Superior temporal gyrus (tissue), 1 donor: ENCODE measurements around the gene HCRTR1.

ENCODE experiments used
- DNase-seq: peaks from one replicate; pipeline ENCODE4 v3.0.0-alpha.2; 2016; ENCODE audit errors: extremely low spot score

HCRTR1 gene

GRCh38 chr1:31617218-31617915 is at the start of gene HCRTR1:
Gene HCRTR1 (plus strand): TSS chr1:31617689. CDS start chr1:31619193, 1,504 bp downstream.
- DNase-seq: no peak

DNA sequence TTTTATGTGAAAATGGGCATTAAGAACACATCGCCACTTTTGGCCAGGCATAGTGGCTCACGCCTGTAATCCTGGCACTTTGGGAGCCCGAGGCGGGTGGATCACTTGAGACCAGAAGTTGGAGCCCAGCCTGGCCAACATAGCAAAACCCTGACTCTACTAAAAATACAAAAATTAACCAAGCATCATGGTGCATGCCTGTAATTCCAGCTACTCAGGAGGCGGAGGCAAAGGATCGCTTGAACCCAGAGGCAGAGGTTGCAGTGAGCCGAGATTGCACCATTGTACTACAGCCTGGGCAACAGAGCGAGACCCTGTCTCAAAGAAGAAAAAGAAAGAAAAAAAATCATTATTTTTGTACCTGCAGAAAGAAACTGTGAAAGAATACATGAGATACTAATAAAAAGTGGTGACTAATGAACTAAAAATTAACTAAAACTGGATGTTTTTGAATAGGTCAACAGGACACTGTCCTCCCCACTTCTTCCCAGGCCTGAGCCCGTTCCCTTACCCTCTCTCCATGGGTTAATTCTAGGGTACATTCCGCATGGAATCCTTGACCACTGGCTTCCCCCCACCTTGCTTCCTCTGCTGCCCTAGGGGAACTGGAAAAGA is 49.4 kb upstream of the HCRTR1 start:
- no peak for DNase-seq

DNA sequence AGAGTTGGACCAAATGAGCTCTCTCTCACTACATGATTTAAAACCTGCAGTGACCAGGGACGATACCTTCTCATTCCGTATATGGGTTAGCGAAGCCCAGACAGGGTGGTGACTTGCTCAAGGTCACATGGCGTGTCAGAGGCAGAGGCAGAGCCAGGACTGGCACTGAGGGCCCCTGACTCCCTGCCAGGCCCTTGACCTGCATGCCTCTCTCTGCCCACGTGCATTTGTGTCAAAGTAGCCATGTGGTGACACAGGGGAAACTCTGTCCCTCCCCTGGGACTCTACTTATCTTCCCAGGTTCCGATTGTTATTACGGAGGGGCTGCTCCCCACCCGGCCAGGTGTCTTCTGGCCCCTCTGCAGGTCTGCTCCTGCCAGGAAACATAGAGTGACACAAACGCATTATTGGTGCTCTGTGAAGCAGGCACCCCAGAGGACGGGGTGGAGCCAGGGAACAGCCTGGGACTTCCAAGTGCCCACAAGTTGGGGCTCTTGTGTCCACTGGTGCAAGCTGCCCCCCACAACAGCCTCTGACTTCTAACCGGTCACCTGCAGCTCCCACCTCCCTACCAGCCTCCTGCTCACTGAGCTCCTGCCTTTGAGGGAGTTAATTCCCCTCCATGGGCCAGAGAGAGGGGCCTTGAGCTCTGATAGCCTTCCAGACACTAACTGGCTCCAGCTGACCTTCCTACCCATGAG is 48.4 kb upstream of the HCRTR1 start:
- DNase-seq: no peak

DNA sequence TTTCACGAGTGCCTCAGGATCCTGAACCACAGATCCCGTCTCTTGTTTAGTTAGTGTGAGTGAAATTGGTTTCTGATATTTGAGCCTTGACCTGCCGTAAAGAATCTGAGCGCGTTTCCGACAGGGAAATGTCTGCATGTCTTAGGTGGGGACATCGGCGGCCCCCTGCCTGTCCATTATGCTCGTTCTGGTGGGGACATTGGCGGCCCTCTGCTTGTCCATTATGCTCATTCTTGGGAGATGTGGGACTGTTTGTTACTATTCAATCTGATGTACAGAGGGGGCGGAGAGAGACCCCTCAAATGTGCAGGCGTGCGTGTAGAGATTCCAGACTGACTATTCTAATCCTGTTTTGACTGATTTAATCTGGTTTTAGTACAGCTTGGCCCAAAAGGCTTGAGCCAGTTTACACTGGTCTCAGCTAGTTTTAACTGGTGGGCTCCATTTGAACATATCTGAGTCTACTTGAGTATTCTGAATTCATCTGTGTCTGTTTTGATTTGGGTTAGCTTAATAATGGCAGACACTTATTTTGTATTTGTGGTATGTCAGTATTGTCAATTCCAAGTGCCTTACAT is 47.8 kb upstream of the HCRTR1 start:
- no peak for DNase-seq

- DNase-seq: no peak
Observed at GRCh38 chr1:31570228-31570627, 47.3 kb upstream of the HCRTR1 start.

GRCh38 chr1:31570906-31571305 is 46.6 kb upstream of the HCRTR1 start:
- no peak for DNase-seq

DNA sequence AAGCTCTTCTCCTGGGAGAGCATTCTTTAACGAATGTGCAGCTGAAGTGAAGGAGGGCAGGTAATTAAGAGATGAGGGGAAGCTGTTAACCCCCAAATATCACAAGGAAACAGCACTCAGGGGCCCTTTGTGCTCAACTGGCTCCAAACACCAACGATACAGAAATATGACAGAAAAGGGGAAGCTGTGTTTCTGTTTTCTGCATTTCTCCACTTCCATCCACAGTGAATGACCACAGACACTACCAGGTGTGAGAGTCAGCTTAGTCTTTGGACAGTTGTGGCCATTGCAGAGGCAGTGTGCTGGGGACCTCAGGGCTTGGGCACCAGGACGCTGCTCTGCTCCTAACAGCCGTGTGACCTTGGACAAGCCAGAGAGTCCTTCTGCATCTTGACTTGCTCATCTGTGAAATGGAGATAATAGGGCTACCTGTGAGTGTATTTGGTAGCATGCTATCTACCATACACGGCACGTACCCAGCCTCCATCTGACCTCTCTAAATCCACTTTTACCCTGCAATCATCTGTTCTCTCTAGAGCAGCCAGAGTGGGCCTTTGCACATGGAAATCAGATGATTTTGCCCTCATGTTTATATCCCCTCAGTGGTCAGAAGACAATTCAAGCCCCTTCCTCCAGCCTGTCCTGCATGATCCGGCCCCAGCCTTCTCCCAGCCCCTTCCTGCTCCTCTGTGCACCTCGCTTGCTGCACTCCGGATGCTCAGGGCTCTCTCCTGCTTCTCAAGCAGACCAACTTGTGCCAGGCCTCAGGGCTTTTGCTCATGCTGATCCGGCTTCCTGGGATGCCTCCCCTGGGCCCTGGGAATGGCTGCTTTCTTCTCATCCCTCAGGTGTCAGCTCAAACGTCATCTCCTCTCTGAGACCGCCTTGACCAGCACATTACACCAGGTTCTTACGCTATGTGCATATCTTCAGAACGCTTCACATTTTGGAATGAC is 45.9 kb upstream of the HCRTR1 start:
- DNase-seq: no peak

- no peak for DNase-seq
Observed at GRCh38 chr1:31572323-31573104, 45.0 kb upstream of the HCRTR1 start.

- no peak for DNase-seq
Observed at GRCh38 chr1:31573261-31573660, 44.2 kb upstream of the HCRTR1 start.

DNA sequence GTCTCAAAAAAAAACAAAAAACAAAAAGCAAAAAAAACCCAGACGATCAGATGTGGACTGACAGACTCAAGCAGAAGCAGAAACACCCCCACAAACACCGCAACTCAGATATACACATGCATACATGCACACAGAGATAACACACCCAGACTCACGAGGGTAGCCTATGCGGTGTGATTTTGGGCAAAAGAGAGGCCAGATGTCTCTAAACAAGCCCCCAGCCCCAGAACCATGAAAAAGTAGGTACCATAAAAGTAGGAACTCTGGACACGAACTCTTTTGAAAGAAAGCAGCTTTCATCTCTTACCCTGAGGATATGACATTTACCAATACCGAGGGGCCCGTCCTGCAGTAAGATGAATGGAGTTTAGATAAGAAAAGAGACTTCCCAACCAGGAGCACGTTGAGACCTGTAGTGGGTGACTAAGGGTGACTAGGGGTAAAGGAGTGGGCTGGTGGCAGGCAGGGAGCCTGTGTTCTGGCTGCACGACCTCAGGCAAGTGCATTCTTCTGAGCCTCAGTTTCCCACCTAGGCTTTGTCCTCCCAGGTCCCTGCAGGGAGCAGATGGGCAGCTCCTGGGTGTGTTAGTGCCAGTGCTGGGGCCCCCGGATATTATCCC is 42.6 kb upstream of the HCRTR1 start:
- DNase-seq: no peak

DNA sequence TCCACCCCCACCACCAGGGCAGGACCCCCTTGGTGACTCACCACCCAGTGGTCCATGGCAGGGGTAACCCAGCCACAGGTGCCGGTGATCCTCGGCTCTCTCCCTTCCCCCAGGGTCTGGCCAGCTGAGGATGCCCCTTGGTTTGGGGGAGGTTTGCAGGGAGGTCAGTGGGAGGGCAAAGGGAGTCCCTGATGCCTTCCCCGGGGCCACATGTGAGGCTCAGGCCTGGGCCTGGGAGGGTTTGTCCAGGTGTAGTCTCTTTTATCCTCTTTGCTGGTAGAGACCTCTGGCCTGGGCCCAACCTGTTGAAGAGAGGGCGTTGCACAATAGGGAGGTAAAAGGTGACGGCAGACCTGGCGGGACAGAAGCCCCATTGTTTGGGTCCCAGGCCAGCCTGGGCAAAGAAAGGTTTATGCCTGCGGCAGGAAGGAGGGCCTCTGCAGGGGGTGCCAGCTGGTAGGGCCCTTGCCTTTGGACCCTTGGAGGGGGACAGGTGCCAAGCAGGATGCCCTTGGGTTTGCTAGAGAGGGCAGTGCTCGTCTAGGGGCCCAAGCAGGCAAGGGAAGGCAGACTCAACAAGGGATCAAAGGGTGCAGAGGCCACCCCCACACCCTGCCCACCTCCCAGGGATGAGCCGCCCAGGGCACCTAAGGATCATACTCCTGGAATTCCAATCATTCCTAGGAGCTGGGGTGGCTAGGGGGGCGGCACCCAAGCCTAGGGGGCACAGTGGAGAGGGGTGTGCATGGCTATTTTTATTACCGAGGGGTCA is 41.9 kb upstream of the HCRTR1 start:
- DNase-seq: no peak

DNA sequence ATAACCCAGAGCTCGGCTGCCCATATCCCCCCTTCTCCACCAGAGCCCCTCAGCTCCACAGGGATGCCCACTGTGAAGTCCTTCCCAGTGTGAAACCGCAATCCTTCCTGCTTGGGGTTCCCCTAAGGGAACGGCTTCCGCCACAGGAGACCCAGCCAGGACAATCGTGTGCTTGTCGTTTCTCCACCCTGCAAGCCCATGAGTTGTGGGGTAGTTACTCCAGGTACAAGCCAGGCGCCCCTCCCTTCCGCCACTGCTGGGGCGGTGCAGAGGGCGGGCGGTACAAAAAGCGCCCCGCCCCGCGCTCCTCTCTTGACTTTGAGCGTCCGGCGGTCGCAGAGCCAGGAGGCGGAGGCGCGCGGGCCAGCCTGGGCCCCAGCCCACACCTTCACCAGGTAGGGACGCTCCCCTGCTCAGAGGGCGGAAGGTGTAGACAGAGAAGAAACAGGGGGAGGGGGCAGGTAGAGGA is 41.3 kb upstream of the HCRTR1 start, which contains the start of gene TINAGL1:
Gene TINAGL1 (plus strand): TSS at position 315 of the 469 bp plus-strand sequence. CDS start 634 bp downstream, outside the sequence.
- DNase-seq: no peak

- DNase-seq: no peak
Observed at GRCh38 chr1:31576743-31577455, 40.6 kb upstream of the HCRTR1 start.

GRCh38 chr1:31577515-31578192 is 39.8 kb upstream of the HCRTR1 start:
- no peak for DNase-seq

DNA sequence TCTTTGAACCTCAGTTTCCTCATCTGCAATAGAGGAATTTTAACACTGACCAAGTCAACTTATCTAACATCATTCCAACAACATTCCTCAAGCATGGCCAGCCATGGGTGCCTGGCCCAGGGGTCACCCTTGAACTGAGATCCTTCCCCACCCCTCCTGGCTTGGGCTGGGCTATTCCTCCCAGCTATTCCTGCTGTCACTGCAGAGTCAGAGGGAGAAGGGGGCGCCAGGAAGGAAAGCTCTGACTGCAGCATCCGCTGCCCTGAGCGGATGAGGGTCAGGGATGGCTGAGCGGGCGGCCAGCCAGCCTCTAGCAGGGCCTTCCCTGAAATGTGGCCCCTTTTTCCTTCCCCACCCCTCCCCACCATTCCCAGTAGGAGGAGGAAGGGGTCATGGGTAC is 38.1 kb upstream of the HCRTR1 start:
- DNase-seq: no peak

DNA sequence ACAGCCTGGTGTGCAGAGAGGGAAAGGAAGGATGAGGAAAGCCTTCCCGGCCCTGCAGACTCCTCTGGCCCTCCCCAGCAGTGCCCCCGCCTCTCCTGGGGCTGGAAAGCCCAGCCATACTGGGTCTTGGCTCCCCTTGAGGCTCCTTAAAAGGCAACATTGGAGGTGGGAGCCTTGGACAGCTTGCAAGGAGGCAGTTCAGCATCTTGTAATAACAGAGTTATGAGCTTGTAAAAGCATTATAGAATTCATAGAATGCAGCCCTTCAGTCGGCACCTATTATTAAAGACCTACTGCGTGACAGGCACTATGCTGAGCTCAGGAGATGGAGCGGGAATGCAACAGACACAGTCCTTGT is 37.0 kb upstream of the HCRTR1 start:
- no peak for DNase-seq

DNA sequence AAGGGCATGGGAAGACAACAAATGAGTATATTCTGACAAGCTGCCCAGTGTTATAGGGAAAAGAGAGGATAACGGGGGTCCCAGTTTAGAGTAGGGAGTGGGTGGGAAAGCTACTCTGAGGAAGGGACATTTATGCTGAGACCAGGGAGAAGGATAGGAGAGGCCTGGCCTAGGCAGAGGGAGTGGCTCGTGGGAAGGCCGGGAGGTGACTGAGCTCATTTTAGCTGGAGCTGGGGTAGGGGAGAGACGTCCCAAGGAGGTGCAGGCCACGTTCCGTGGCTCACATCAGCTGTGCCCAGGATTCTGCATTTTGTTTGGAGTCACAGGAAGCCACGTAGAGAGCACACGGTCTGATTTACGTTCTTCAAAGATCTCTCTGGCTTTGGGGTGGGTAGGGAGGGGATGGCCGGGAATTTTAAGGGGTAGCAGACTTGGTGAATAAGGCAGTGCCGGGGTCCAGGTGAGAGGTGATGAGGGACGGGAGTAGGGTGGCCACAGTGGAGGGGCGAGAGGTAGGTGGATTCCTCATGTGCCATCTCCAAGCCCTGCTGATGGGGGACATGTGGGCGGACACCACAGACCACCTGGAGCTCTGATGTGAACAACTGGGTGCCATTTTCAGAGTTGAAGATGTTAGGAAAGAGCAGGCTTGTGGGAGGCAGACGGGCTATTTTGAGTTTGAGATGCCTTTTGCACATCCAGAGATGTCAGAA is 36.4 kb upstream of the HCRTR1 start:
- DNase-seq: no peak
